ENCODE measurements around the gene PARD3. TPM values are rescaled to one million over a fixed set of nuclear protein-coding genes. Genes with fewer than 3 reads are reported as not detected.
A peak's percentile ranks its signal among the peaks of the same experiment; 100 is the strongest.
"Not testable (repeated sequence)": the region's sequence is repeated elsewhere in the genome, so short reads cannot be mapped to it uniquely, and the experiment has no call there.

The PARD3 gene
- total RNA-seq, 6 donors from 2014 or later: 30.6 to 108 (median 50.6) TPM

GRCh38 chr10:34433241-34434076 is 381.6 kb downstream of the PARD3 start:
- ATAC-seq (ENCODE audit: low FRiP score in 2 of 2) (peak in 1 of 2 donors; percentile 79), DNase-seq (no peak)
- TF ChIP-seq, protein P1, sequence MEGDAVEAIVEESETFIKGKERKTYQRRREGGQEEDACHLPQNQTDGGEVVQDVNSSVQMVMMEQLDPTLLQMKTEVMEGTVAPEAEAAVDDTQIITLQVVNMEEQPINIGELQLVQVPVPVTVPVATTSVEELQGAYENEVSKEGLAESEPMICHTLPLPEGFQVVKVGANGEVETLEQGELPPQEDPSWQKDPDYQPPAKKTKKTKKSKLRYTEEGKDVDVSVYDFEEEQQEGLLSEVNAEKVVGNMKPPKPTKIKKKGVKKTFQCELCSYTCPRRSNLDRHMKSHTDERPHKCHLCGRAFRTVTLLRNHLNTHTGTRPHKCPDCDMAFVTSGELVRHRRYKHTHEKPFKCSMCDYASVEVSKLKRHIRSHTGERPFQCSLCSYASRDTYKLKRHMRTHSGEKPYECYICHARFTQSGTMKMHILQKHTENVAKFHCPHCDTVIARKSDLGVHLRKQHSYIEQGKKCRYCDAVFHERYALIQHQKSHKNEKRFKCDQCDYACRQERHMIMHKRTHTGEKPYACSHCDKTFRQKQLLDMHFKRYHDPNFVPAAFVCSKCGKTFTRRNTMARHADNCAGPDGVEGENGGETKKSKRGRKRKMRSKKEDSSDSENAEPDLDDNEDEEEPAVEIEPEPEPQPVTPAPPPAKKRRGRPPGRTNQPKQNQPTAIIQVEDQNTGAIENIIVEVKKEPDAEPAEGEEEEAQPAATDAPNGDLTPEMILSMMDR (IDR thresholded peaks at IDR 0.05): no peak
- TF ChIP-seq EP300 (IDR thresholded peaks at IDR 0.05): no peak
- no peak for TF ChIP-seq POLR2AphosphoS5 (IDR thresholded peaks at IDR 0.05)
- no peak for TF ChIP-seq POLR2A (IDR thresholded peaks at IDR 0.05)
- Histone ChIP-seq H3K27me3 (no peaks in the 10 kb centered on the region), H3K27ac (no peak overlapping the region), H3K36me3 (no peaks in the 10 kb centered on the region), H3K9me3 (no peaks in the 10 kb centered on the region), H3K4me1 (peaks cover 2 to 12% (median 6%) of the 10 kb centered on the region in 4 donors), H3K4me3 (no peak overlapping the region)
- WGBS, 2 donors: 82 to 94% methylated on average over 4 of the region's 4 CpGs

DNA sequence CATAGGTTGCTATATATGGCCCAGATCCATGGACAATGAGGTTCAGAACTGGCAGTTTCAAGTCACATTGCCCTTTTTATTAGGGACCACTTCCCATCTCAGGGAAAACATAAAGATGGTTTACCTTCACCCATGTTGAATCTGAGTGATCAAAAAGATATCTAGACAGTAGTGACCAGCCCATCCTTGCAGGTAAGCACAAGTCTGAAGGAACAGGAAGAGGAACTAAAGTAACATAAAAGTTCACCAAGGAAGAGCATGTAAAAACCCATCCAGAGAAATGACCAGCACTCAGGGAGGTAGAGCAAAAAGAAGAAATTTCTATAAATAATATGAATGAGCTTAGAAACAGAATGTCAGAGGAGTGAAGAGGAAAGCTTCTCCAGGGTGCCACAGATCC is 382.5 kb downstream of the PARD3 start:
- Histone ChIP-seq H3K27ac (no peak overlapping the region), H3K9me3 (no peaks in the 10 kb centered on the region), H3K27me3 (no peaks in the 10 kb centered on the region), H3K4me3 (no peak overlapping the region), H3K4me1 (peaks cover 2 to 12% (median 6%) of the 10 kb centered on the region in 4 donors), H3K36me3 (no peaks in the 10 kb centered on the region)
- no peak for ATAC-seq (ENCODE audit: low FRiP score in 2 of 2)
- DNase-seq: no peak
- TF ChIP-seq, protein P1 (IDR thresholded peaks at IDR 0.05): no peak
- no peak for TF ChIP-seq EP300 (IDR thresholded peaks at IDR 0.05)
- TF ChIP-seq POLR2A (IDR thresholded peaks at IDR 0.05): no peak
- no peak for TF ChIP-seq POLR2AphosphoS5 (IDR thresholded peaks at IDR 0.05)

GRCh38 chr10:34430685-34431084 is 384.4 kb downstream of the PARD3 start:
- H3K4me3 ChIP-seq: no peak overlapping the region
- H3K4me1 ChIP-seq: peaks cover 2 to 12% (median 6%) of the 10 kb centered on the region in 4 donors
- H3K27me3 ChIP-seq: no peaks in the 10 kb centered on the region
- H3K36me3 ChIP-seq: no peaks in the 10 kb centered on the region
- no peaks in the 10 kb centered on the region for H3K9me3 ChIP-seq
- ATAC-seq (ENCODE audit: low FRiP score in 2 of 2): peak in 1 of 2 donors; percentile 59
- TF ChIP-seq POLR2AphosphoS5 (IDR thresholded peaks at IDR 0.05) (no peak), EP300 (IDR thresholded peaks at IDR 0.05) (no peak), POLR2A (IDR thresholded peaks at IDR 0.05) (no peak)
- TF ChIP-seq, protein P1 (IDR thresholded peaks at IDR 0.05): no peak
- 72 to 78% methylated on average over 3 of the region's 3 CpGs for WGBS, 2 donors
- no peak overlapping the region for H3K27ac ChIP-seq
- DNase-seq: no peak

DNA sequence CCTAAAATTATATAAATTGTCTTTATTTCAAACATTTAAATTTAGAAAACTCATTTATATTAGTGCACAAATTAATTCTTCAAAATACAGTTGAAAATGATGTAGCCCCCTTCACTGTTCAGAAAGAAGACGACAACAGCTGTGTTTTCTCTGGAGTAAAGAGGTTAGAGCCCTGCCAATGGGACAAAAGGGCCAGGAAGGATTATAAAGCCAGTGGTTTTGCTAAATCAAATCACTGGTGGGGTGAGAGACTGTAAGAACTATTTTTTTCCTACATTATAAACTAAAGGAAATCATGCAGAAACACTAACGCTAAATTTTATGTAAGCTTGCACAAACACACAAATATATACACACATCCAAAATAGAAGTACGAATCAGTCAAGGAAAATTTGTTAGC is 386.6 kb downstream of the PARD3 start:
- TF ChIP-seq POLR2A (IDR thresholded peaks at IDR 0.05): no peak
- TF ChIP-seq, protein P1 (IDR thresholded peaks at IDR 0.05): no peak
- no peak for TF ChIP-seq POLR2AphosphoS5 (IDR thresholded peaks at IDR 0.05)
- no peak for TF ChIP-seq EP300 (IDR thresholded peaks at IDR 0.05)
- WGBS, 2 donors: 33 to 65% methylated on average over 3 of the region's 3 CpGs

DNA sequence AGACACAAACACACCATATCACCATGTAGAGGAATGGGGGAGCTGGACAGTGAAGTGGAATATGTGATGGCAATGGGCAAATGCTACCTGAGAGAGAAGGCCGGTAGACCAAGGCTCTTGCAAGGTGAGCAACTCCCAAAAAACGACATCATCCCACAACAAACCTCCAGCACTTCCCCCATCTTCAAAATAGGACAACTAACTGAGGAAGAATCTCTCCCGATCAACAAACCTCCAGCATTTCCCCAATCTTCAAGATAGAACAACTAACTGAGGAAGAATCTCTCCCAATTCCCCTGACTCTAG is 387.2 kb downstream of the PARD3 start:
- H3K9me3 ChIP-seq: no peaks in the 10 kb centered on the region
- H3K36me3 ChIP-seq: no peaks in the 10 kb centered on the region
- WGBS, 2 donors: 89 to 94% methylated on average over 3 of the region's 3 CpGs
- H3K27me3 ChIP-seq: no peaks in the 10 kb centered on the region
- DNase-seq (no peak), ATAC-seq (ENCODE audit: low FRiP score in 2 of 2) (no peak)
- TF ChIP-seq EP300 (IDR thresholded peaks at IDR 0.05) (no peak), POLR2AphosphoS5 (IDR thresholded peaks at IDR 0.05) (no peak), POLR2A (IDR thresholded peaks at IDR 0.05) (no peak)
- TF ChIP-seq, protein P1 (IDR thresholded peaks at IDR 0.05): no peak
- H3K4me3 ChIP-seq: no peak overlapping the region
- peaks cover 2 to 7% (median 5%) of the 10 kb centered on the region in 4 donors for H3K4me1 ChIP-seq
- no peak overlapping the region for H3K27ac ChIP-seq

More for the DNA sequence above, 386.6 kb downstream of the PARD3 start:
- Histone ChIP-seq H3K27ac (no peak overlapping the region), H3K4me3 (no peak overlapping the region), H3K4me1 (peaks cover 2 to 7% (median 6%) of the 10 kb centered on the region in 4 donors), H3K27me3 (no peaks in the 10 kb centered on the region), H3K36me3 (no peaks in the 10 kb centered on the region), H3K9me3 (no peaks in the 10 kb centered on the region)
- DNase-seq (no peak), ATAC-seq (ENCODE audit: low FRiP score in 2 of 2) (no peak)

DNA sequence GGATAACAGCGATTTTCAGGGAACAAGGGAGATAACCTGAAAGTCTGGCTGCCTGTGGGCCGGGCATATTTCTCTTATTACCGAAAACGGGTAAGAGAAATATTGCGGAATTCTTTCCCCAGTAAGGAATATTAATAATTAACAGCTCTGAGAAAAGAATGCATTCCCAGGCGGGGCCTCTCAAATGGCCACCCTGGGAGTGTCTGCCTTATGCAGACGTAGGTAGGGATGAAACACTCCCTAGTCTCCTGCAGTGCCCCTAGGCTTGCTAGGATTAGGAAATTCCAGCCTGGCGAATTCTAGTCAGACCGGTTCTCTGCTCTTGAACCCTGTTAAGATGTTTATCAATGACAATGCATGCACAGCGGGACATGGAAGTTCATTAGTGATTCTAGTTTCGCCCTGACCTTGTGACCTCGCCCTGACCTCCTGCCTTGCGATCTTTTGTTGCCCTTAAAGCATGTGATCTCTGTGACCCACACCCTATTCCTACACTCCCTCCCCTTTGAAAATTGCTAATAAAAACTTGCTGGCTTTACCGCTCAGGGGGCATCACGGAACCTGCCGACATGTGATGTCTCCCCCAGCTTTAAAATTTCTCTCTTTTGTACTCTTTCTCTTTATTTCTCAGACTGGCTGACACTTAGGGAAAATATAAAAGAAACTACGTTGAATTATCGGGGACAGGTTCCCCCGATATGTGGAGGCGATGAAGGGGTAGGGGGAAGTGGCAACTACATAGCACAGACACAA is 387.8 kb downstream of the PARD3 start:
- H3K36me3 ChIP-seq; H3K9me3 ChIP-seq; H3K4me3 ChIP-seq; ATAC-seq (ENCODE audit: low FRiP score in 2 of 2); H3K4me1 ChIP-seq; H3K27ac ChIP-seq; H3K27me3 ChIP-seq: not testable (repeated sequence)
- peak in 1 of 2 donors; percentile 69 for DNase-seq
- WGBS, 2 donors: 75 to 83% methylated on average over 20 of the region's 20 CpGs
